ENCODE data around the gene ARL4C.

ARL4C gene

DNA sequence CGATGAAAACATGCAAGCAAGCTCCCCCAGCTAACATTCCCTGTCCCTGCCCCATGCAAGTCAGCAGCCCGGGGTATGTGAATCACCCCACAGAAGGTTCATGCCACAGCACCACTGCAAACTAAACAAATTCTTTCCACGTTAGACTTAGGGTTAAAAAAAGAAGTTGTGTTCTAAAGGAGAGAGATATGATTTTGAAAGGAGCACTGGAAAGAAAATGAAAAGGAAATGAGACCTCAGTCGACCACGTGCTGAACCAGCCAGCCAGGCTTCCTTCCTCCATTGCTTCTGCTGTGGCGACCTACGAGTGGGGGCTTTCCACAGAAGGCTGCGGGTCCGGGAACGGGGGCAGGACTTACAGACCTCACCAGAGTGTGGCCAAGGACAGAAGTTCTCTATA, 52.0 kb downstream of the ARL4C start:
- peak; percentile 85 for DNase-seq

- no peak for DNase-seq
Observed at GRCh38 chr2:234444242-234444730, 52.6 kb downstream of the ARL4C start.

Measured in NCI-H226 (cell line).